MCF 10A (cell line): ENCODE measurements around the gene BOC. TPM values are rescaled to one million over a fixed set of nuclear protein-coding genes. Genes with fewer than 3 reads are reported as not detected.

Experiments used
- BruUV-seq: library from RNA; stranded (reverse); fragments of 400-500 nt; replicated peaks from 2 replicates; lab custom pipeline; 2021; lab: Mats Ljungman, UMichigan
- CTCF ChIA-PET: fragments of 300-600 bp; sonication (Branson Sonifier 250); formaldehyde crosslinking; extraction: SDS; loops from one replicate; lab custom pipeline; 2021; ENCODE audit warnings: antibody characterized with exemption, inconsistent platforms; lab: Yijun Ruan, JAX
- POLR2A ChIA-PET: fragments of 300-600, 350-650 bp; sonication (Branson Sonifier 250); formaldehyde crosslinking; extraction: SDS; loops from one replicate; lab custom pipeline; 2020; ENCODE audit warnings: antibody characterized with exemption, inconsistent platforms; lab: Yijun Ruan, JAX
- DNase-seq: peaks from one replicate; pipeline ENCODE4 v3.0.0-alpha.2; 2018; ENCODE audit not compliant: unreplicated experiment
- H3K27ac Mint-ChIP-seq: one replicate; pipeline ENCODE4 v1.8.0; 2022; ENCODE audit warnings: mild to moderate bottlenecking, low read depth, mixed read lengths; ENCODE audit not compliant: unreplicated experiment
- H3K27me3 Mint-ChIP-seq: one replicate; pipeline ENCODE4 v1.8.0; 2022; ENCODE audit warnings: mixed read lengths; ENCODE audit not compliant: insufficient read depth, unreplicated experiment
- H3K36me3 Mint-ChIP-seq: one replicate; pipeline ENCODE4 v1.8.0; 2022; ENCODE audit warnings: mild to moderate bottlenecking, moderate library complexity, mixed read lengths; ENCODE audit not compliant: insufficient read depth, unreplicated experiment
- H3K4me1 Mint-ChIP-seq: one replicate; pipeline ENCODE4 v1.8.0; 2022; ENCODE audit warnings: mixed read lengths; ENCODE audit not compliant: insufficient read depth, unreplicated experiment
- H3K4me3 Mint-ChIP-seq: one replicate; pipeline ENCODE4 v1.8.0; 2022; ENCODE audit warnings: mild to moderate bottlenecking, moderate library complexity, mixed read lengths; ENCODE audit not compliant: unreplicated experiment
- H3K9me3 Mint-ChIP-seq: one replicate; pipeline ENCODE4 v1.8.0; 2022; ENCODE audit warnings: mixed read lengths; ENCODE audit not compliant: unreplicated experiment
- CTCF ChIP-seq: fragments of 200-600 bp; IDR thresholded peaks from one replicate; pipeline ENCODE4 v1.8.0; 2022; ENCODE audit warnings: antibody characterized with exemption, mild to moderate bottlenecking; ENCODE audit not compliant: unreplicated experiment
- intact Hi-C: fragments of 100-400 bp; cut with micrococcal nuclease; formaldehyde crosslinking; loops from 2 replicates; pipeline ENCODE4 v1.14.1; 2022
- total RNA-seq: library from RNA; stranded (reverse); gene quantifications from 2 replicates; pipeline ENCODE4 v1.2.3, GENCODE V29; 2022

BOC gene
- total RNA-seq, 1 experiment from 2014 or later: 1.8 TPM

DNA sequence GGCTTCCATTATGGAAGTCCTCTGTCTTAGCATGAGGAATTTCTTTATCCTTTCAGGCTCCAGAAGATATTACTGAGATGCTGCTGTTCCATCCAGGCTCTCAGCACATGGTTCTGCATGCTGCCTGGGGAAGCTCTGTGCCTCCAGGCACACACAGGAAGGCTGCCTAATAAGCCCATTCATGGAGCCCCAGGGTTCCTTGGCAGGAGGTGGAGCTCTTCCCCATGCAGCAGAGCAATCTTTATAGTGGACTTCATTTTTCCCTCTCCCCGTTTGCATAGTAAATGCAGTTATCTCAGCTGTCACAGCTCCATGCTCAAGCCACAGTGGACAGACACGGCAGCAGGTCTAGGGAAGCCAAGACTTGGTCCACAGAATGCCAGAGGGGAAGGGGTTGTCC lies 57.6 kb downstream of the BOC start:
- CTCF ChIA-PET: interaction anchor here (0.6 to 3.1 kb wide), 5 partner anchors 13 to 234 kb away, joined by 3 to 9 read pairs (median 4); no protein-coding TSS in a partner anchor
- H3K4me3 Mint-ChIP-seq: no peak overlapping the region
- no peak overlapping the region for H3K27ac Mint-ChIP-seq
- POLR2A ChIA-PET: interaction anchor here (1.0 kb wide), 1 partner anchor 143 kb away, joined by 4 read pairs; no protein-coding TSS in a partner anchor
- BruUV-seq: no TSS peak
- no peaks in the 10 kb centered on the region for H3K9me3 Mint-ChIP-seq
- intact Hi-C loops: no loop called here
- DNase-seq: no peak
- H3K4me1 Mint-ChIP-seq: no peaks in the 10 kb centered on the region
- no peaks in the 10 kb centered on the region for H3K27me3 Mint-ChIP-seq
- TF ChIP-seq CTCF: no peak
- no peaks in the 10 kb centered on the region for H3K36me3 Mint-ChIP-seq

- CTCF ChIA-PET: interaction anchor here (0.5 to 3.1 kb wide), 7 partner anchors 8 to 235 kb away, joined by 3 to 9 read pairs (median 4); no protein-coding TSS in a partner anchor
- Mint-ChIP-seq H3K27me3 (no peaks in the 10 kb centered on the region), H3K27ac (no peak overlapping the region), H3K4me3 (no peak overlapping the region), H3K4me1 (no peaks in the 10 kb centered on the region), H3K36me3 (no peaks in the 10 kb centered on the region), H3K9me3 (no peaks in the 10 kb centered on the region)
- no peak for TF ChIP-seq CTCF
- intact Hi-C loops: no loop called here
- DNase-seq: no peak
- no TSS peak for BruUV-seq
- POLR2A ChIA-PET: interaction anchor here (0.6 to 1.0 kb wide), 2 partner anchors 144 to 471 kb away, joined by 4 read pairs; no protein-coding TSS in a partner anchor
These were observed 58.3 kb downstream of the BOC start for GRCh38 chr3:113269661-113270060.

DNA sequence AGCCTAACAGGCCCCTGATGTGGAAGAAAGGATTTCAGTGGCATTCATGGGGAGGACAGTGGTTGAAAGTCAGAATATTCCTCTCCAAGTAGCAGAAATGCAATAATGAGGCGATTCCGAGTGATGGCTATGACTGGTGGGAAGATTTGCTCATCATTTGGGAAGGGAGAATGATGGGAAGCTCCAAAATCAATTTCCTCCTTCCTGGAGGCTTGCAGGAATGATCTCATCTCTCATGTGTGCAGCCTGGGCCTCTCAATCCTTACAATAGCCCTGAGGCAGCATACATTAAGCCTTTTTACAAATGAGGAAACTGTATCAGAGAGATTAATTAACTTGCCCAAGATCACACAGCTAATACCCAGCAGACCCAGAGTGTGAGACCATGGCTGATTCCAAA lies 58.7 kb downstream of the BOC start:
- no peak for DNase-seq
- H3K4me3 Mint-ChIP-seq: no peak overlapping the region
- ChIA-PET POLR2A (interaction anchor here (0.6 kb wide), 1 partner anchor 471 kb away, joined by 4 read pairs; no protein-coding TSS in a partner anchor), CTCF (interaction anchor here (0.5 to 3.1 kb wide), 5 partner anchors 8 to 134 kb away, joined by 3 to 9 read pairs (median 3); no protein-coding TSS in a partner anchor)
- no peaks in the 10 kb centered on the region for H3K36me3 Mint-ChIP-seq
- H3K4me1 Mint-ChIP-seq: no peaks in the 10 kb centered on the region
- no TSS peak for BruUV-seq
- H3K27ac Mint-ChIP-seq: no peak overlapping the region
- H3K9me3 Mint-ChIP-seq: no peaks in the 10 kb centered on the region
- no peaks in the 10 kb centered on the region for H3K27me3 Mint-ChIP-seq
- intact Hi-C loops: no loop called here
- TF ChIP-seq CTCF: no peak

DNA sequence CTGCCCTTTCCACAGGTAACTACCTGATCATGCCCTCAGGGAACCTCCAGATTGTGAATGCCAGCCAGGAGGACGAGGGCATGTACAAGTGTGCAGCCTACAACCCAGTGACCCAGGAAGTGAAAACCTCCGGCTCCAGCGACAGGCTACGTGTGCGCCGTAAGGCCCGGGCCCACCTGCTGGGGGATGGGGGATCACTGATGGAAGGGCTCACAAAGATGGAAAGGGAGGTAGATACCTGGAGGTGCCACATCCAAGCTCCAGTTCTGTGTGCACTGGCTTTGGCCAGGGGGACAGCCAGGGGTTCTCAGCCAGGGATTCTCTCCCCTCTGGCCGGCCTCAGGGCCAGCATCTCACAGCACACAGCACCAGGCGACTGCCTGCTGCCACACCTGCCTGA lies 59.4 kb downstream of the BOC start:
- no peaks in the 10 kb centered on the region for H3K4me1 Mint-ChIP-seq
- intact Hi-C loops: no loop called here
- no peaks in the 10 kb centered on the region for H3K27me3 Mint-ChIP-seq
- H3K4me3 Mint-ChIP-seq: no peak overlapping the region
- POLR2A ChIA-PET: interaction anchor here (0.7 kb wide), 1 partner anchor 9 kb away, joined by 3 read pairs; no protein-coding TSS in a partner anchor
- CTCF ChIA-PET: interaction anchor here (1.0 to 1.4 kb wide), 3 partner anchors 9 to 18 kb away, joined by 3 to 4 read pairs (median 4); no protein-coding TSS in a partner anchor
- no peak for TF ChIP-seq CTCF
- H3K9me3 Mint-ChIP-seq: no peaks in the 10 kb centered on the region
- DNase-seq: no peak
- H3K36me3 Mint-ChIP-seq: no peaks in the 10 kb centered on the region
- BruUV-seq: no TSS peak
- H3K27ac Mint-ChIP-seq: no peak overlapping the region
